Adrenal gland (tissue), 12 donors: ENCODE results near the gene CEP164. TPM values are rescaled to one million over a fixed set of nuclear protein-coding genes. Genes with fewer than 3 reads are reported as not detected.

Source experiments
- DNase-seq, 7 donors: peaks; one replicate each; pipeline ENCODE4 v3.0.0-alpha.2; 2019 to 2020
- H3K27ac ChIP-seq, 5 donors: fragments of 200-600 bp; sonication (generic) in 4 of 5; 1 replicate in 3 of 5; 2 replicates in 2 of 5; pipeline versions ENCODE4 v1.5.1 to v1.8.0; 2016 to 2020; ENCODE audit warnings: mild to moderate bottlenecking in 1 of 5
- H3K27me3 ChIP-seq: fragments of 200-600 bp; 2 replicates; pipeline ENCODE4 v1.8.0; 2021
- H3K36me3 ChIP-seq, 2 donors: fragments of 200-600 bp; replicated peaks in 1 of 2; 1 replicate in 1 of 2; 2 replicates in 1 of 2; pipeline versions ENCODE4 v1.5.1 to v1.8.0; 2018 to 2022
- H3K4me1 ChIP-seq, 2 donors: fragments of 200-600 bp; replicated peaks in 1 of 2; 1 replicate in 1 of 2; 2 replicates in 1 of 2; pipeline versions ENCODE4 v1.5.1 to v1.8.0; 2018 to 2021
- H3K4me3 ChIP-seq, 4 donors: fragments of 200-600 bp; sonication (generic) in 3 of 4; one replicate each; pipeline ENCODE4 v1.5.1; 2016 to 2018
- H3K9me3 ChIP-seq, 3 donors: fragments of 200-600 bp; sonication (generic) in 1 of 3; replicated peaks in 1 of 3; 1 replicate in 2 of 3; 2 replicates in 1 of 3; pipeline versions ENCODE4 v1.5.1 to v1.8.0; 2016 to 2021
- CTCF ChIP-seq, 6 experiments: fragments of 450-650 bp in 4 of 6; fragments of 200-600 bp in 2 of 6; sonication (generic) in 1 of 6; IDR thresholded peaks; 1 replicate in 5 of 6; 2 replicates in 1 of 6; pipeline versions ENCODE4 v1.5.1 to v1.8.0; 2016 to 2021; ENCODE audit warnings: antibody characterized with exemption in 6 of 6, mild to moderate bottlenecking in 2 of 6, moderate library complexity in 1 of 6
- POLR2A ChIP-seq, 2 donors: fragments of 450-650 bp; IDR thresholded peaks; one replicate each; pipeline ENCODE4 v1.6.1; 2017; ENCODE audit warnings: antibody characterized with exemption in 2 of 2, mild to moderate bottlenecking in 2 of 2, moderate library complexity in 1 of 2
- WGBS, 4 donors: extraction: QIAGEN DNeasy Blood & Tissue Kit in 2 of 4; methylation state at CpG; one replicate each; pipeline versions ENCODE4 v1.1.5 to v1.1.7; 2013 to 2017; 5-methylcytosine and 5-hydroxymethylcytosine counted together
- intact Hi-C, 2 donors: fragments of 100-400 bp; cut with DNase I; formaldehyde crosslinking; loops; one replicate each; pipeline versions ENCODE4 v1.14.1 to v1.15.0; 2022 to 2023
- polyA plus RNA-seq, 3 donors: library from polyadenylated mRNA; stranded (reverse); fragments of 200-250 nt in 2 of 3; fragments of 350-450 nt in 1 of 3; fragmentation: Illumina TruSeq in 1 of 3; extraction: RNeasy Lipid Tissue Mini Kit (QIAGEN cat#74804) in 1 of 3; gene quantifications; one replicate each; pipeline ENCODE4 v1.2.3, GENCODE V29; 2013 to 2014
- total RNA-seq, 9 donors: library from RNA; depleted of rRNA in 4 of 9; stranded (reverse); fragments of >200 nt in 4 of 9; fragments of 120-200 nt in 1 of 9; fragmentation: NEBNext Ultra II Directional in 1 of 9; extraction: Animal tissue kit (Norgen Biotek cat#: 25700) in 1 of 9; gene quantifications; one replicate each; pipeline versions ENCODE4 v1.1.0 to v1.2.4, GENCODE V29; 2013 to 2023
- donor health status: healthy with polysubstance abuse.
- donor health status: Bipolar disorder and iron deficiency.
- donor health status: DM: yes; HTN: yes; CAD: no.
- donor health status: DM: no; HTN: no; CAD: no.
- donor health status: DM: no; HTN: no; CAD: no.
- donor health status: DM: yes; HTN: yes; CAD: no.

Gene CEP164
- total and polyA plus RNA-seq, 12 donors = 10.6 to 82.9 (median 24.1) TPM

GRCh38 chr11:117408356-117408755, 80.7 kb downstream of the CEP164 start:
- WGBS, 4 donors = 96 to 100% (median 99%) methylated on average over 2 to 3 of the region's 3 CpGs

GRCh38 chr11:117409511-117409910, 81.9 kb downstream of the CEP164 start:
- Histone ChIP-seq H3K9me3 (no peaks in the 10 kb centered on the region), H3K36me3 (peaks cover 0 to 45% of the 10 kb centered on the region in 2 donors), H3K4me1 (no peaks in the 10 kb centered on the region), H3K27ac (no peak overlapping the region), H3K27me3 (no peaks in the 10 kb centered on the region), H3K4me3 (no peak overlapping the region)
- DNase-seq = no peak
- 91 to 96% (median 94%) methylated on average over 12 of the region's 12 CpGs for WGBS, 4 donors
- TF ChIP-seq POLR2A (IDR thresholded peaks at IDR 0.05) (no peak), CTCF (IDR thresholded peaks at IDR 0.05) (no peak)
- intact Hi-C loops = no loop called here

More at GRCh38 chr11:117408356-117408755, 80.7 kb downstream of the CEP164 start:
- Histone ChIP-seq H3K4me3 (no peak overlapping the region), H3K27ac (no peak overlapping the region), H3K36me3 (peaks cover 0 to 48% of the 10 kb centered on the region in 2 donors), H3K4me1 (no peaks in the 10 kb centered on the region), H3K9me3 (no peaks in the 10 kb centered on the region), H3K27me3 (no peaks in the 10 kb centered on the region)
- TF ChIP-seq POLR2A (IDR thresholded peaks at IDR 0.05) (no peak), CTCF (IDR thresholded peaks at IDR 0.05) (no peak)
- DNase-seq = no peak
- intact Hi-C loops = no loop called here

- Histone ChIP-seq H3K9me3 (no peaks in the 10 kb centered on the region), H3K36me3 (peaks cover 0 to 39% of the 10 kb centered on the region in 2 donors), H3K4me3 (no peak overlapping the region), H3K27me3 (no peaks in the 10 kb centered on the region), H3K27ac (no peak overlapping the region), H3K4me1 (no peaks in the 10 kb centered on the region)
- intact Hi-C loops = no loop called here
- TF ChIP-seq POLR2A (IDR thresholded peaks at IDR 0.05) (no peak), CTCF (IDR thresholded peaks at IDR 0.05) (no peak)
- WGBS, 4 donors = 90 to 100% (median 97%) methylated on average over 1 of the region's 1 CpG
- no peak for DNase-seq
Measured at GRCh38 chr11:117410238-117410637, 82.6 kb downstream of the CEP164 start.

GRCh38 chr11:117410861-117411710, 83.4 kb downstream of the CEP164 start:
- DNase-seq = no peak
- intact Hi-C loops = no loop called here
- 76 to 87% (median 86%) methylated on average over 9 to 14 of the region's 14 CpGs for WGBS, 4 donors
- Histone ChIP-seq H3K27ac (no peak overlapping the region), H3K4me1 (no peaks in the 10 kb centered on the region), H3K36me3 (peaks cover 0 to 39% of the 10 kb centered on the region in 2 donors), H3K4me3 (no peak overlapping the region), H3K27me3 (no peaks in the 10 kb centered on the region), H3K9me3 (no peaks in the 10 kb centered on the region)
- TF ChIP-seq POLR2A (IDR thresholded peaks at IDR 0.05) = no peak
- TF ChIP-seq CTCF (IDR thresholded peaks at IDR 0.05) = no peak
